HepG2 (cell line): ENCODE results near the gene HAUS5. TPM values are rescaled to one million over a fixed set of nuclear protein-coding genes. Genes with fewer than 3 reads are reported as not detected.

Experiments used
- ADNP ChIP-seq: sonication (generic); formaldehyde crosslinking; IDR thresholded peaks from 2 replicates; pipeline ENCODE4 v1.4.0; 2020; ENCODE audit warnings: missing genetic modification reagents
- CBFB ChIP-seq: sonication (generic); formaldehyde crosslinking; IDR thresholded peaks from 2 replicates; pipeline ENCODE4 v1.4.0; 2020; ENCODE audit warnings: missing genetic modification reagents
- CEBPB ChIP-seq: IDR thresholded peaks from 2 replicates; pipeline ENCODE4 v1.6.1; 2011; ENCODE audit warnings: low read depth, low read length, improper control_type of control experiment, borderline replicate concordance
- HES4 ChIP-seq: sonication (generic); formaldehyde crosslinking; IDR thresholded peaks from 2 replicates; pipeline ENCODE4 v1.9.0; 2021; ENCODE audit warnings: mild to moderate bottlenecking, missing genetic modification reagents, borderline replicate concordance
- HNRNPUL1 ChIP-seq: fragments of 200-400 bp; formaldehyde crosslinking; IDR thresholded peaks from 2 replicates; pipeline ENCODE4 v1.6.1; 2017; ENCODE audit warnings: low read depth, mild to moderate bottlenecking, low read length, moderate library complexity
- KLF11 ChIP-seq: IDR thresholded peaks from 2 replicates; pipeline ENCODE4 v1.6.1; 2016; ENCODE audit warnings: missing compliant biosample characterization
- NRL ChIP-seq: sonication (generic); formaldehyde crosslinking; IDR thresholded peaks from 2 replicates; pipeline ENCODE4 v1.5.0; 2020; ENCODE audit warnings: missing genetic modification reagents, mild to moderate bottlenecking, moderate library complexity, borderline replicate concordance
- RBFOX2 ChIP-seq: fragments of 200-400 bp; formaldehyde crosslinking; IDR thresholded peaks from 2 replicates; pipeline ENCODE4 v1.6.1; 2017; ENCODE audit warnings: low read depth, mild to moderate bottlenecking, low read length
- RFXANK ChIP-seq: IDR thresholded peaks from 2 replicates; pipeline ENCODE4 v1.6.1; 2016
- SUZ12 ChIP-seq: fragments of 150-350 bp; IDR thresholded peaks from 2 replicates; pipeline ENCODE4 v1.6.1; 2014; ENCODE audit warnings: low read depth, low read length
- XRCC5 ChIP-seq: fragments of 200-400 bp; formaldehyde crosslinking; optimal IDR thresholded peaks from 2 replicates; pipeline ENCODE3; 2017; ENCODE audit warnings: mild to moderate bottlenecking, low read length
- ZC3H4 ChIP-seq: sonication (generic); formaldehyde crosslinking; IDR thresholded peaks from 2 replicates; pipeline ENCODE4 v1.4.0; 2020; ENCODE audit warnings: missing genetic modification reagents, borderline replicate concordance
- ZNF24 ChIP-seq: fragments of 450-650 bp; IDR thresholded peaks from 2 replicates; pipeline ENCODE4 v1.6.1; 2017; ENCODE audit warnings: antibody characterized with exemption, mild to moderate bottlenecking
- ZNF556 ChIP-seq: sonication (generic); formaldehyde crosslinking; IDR thresholded peaks from 2 replicates; pipeline ENCODE4 v1.4.0; 2020; ENCODE audit warnings: mild to moderate bottlenecking, missing genetic modification reagents, borderline replicate concordance
- ZNF605 ChIP-seq: sonication (generic); formaldehyde crosslinking; IDR thresholded peaks from 2 replicates; pipeline ENCODE4 v1.8.0; 2022; ENCODE audit warnings: mild to moderate bottlenecking, missing genetic modification reagents
- ZNF768 ChIP-seq: sonication (generic); formaldehyde crosslinking; IDR thresholded peaks from 2 replicates; pipeline ENCODE4 v1.4.0; 2020; ENCODE audit warnings: missing genetic modification reagents
- polyA plus RNA-seq, 8 experiments: library from polyadenylated mRNA; depleted of rRNA in 3 of 8; stranded (reverse) in 7 of 8; unstranded in 1 of 8; fragments of >200 nt; fragmentation: Illumina TruSeq in 4 of 8; extraction: Trizol in 4 of 8; gene quantifications; 2 replicates each; pipeline versions ENCODE4 v1.2.1 to v1.2.3, GENCODE V29; 2011 to 2016; ENCODE audit warnings: low read depth in 4 of 8, missing spikeins in 1 of 8, mixed read lengths in 1 of 8; ENCODE audit not compliant: insufficient read depth in 1 of 8
- total RNA-seq, 5 experiments: library from RNA; depleted of rRNA; stranded (reverse); fragments of >200 nt; fragmentation: Illumina TruSeq; extraction: Trizol; gene quantifications; 2 replicates each; pipeline ENCODE4 v1.2.3, GENCODE V29; 2016; ENCODE audit warnings: low read depth in 1 of 5
- TF ChIP-seq, protein P1 (sequence below): sonication (generic); formaldehyde crosslinking; IDR thresholded peaks from 2 replicates; pipeline ENCODE4 v1.4.0; 2020; ENCODE audit warnings: missing genetic modification reagents, borderline replicate concordance
- TF ChIP-seq, protein P2 (sequence below): sonication (generic); formaldehyde crosslinking; IDR thresholded peaks from 2 replicates; pipeline ENCODE4 v1.4.0; 2020; ENCODE audit warnings: missing genetic modification reagents
- TF ChIP-seq, protein P3 (sequence below): sonication (generic); formaldehyde crosslinking; IDR thresholded peaks from 2 replicates; pipeline ENCODE4 v1.4.0; 2020; ENCODE audit warnings: mild to moderate bottlenecking, missing genetic modification reagents
- TF ChIP-seq, protein P4 (sequence below): sonication (generic); formaldehyde crosslinking; IDR thresholded peaks from 2 replicates; pipeline ENCODE4 v1.4.0; 2020; ENCODE audit warnings: mild to moderate bottlenecking, missing genetic modification reagents
- TF ChIP-seq, protein P5 (sequence below): IDR thresholded peaks from 2 replicates; pipeline ENCODE4 v1.6.1; 2012; ENCODE audit warnings: inconsistent platforms
- TF ChIP-seq, protein P6 (sequence below): sonication (generic); formaldehyde crosslinking; IDR thresholded peaks from 2 replicates; pipeline ENCODE4 v1.4.0; 2020; ENCODE audit warnings: missing genetic modification reagents, mild to moderate bottlenecking, borderline replicate concordance

HAUS5 gene
- total and polyA plus RNA-seq, 2 of the 13 experiments (the other 11 are each of a cell fraction or from before 2014, with no cell fraction given), result 10.3 to 17.7 TPM

DNA sequence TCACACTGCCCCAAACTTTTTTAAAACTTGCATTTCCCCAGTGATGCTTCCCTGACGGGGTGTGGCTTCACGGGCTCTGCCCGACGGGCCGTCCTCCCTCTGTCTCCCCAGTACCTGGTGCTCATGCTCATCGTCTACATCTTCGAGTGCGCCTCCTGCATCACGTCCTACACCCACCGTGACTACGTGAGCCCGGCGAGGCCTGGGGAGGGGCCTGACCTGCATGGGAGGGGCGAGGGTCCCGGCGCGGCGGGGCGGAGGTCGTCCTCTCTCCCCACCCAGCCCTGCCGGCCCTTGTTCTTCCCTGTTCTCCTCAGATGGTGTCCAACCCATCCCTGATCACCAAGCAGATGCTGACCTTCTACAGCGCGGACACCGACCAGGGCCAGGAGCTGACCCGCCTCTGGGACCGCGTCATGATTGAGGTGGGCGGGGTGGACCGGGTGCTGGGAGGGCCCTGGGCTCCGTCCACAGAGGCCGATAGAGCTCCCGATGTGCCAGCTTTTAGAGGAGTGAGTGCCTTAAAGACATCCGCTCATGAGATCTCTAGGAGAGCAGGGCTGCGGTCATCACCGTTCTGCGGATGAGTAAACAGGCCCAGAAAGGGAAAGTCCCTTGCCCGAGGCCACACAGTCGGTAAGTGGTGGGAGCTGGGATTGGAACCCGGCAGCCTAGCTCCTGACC is 60.7 kb downstream of the HAUS5 start (continued):
- peak; percentile 33; the same call in 1 of the 2 replicates for TF ChIP-seq ZNF556 (CRISPR knock-in tag)
- no peak for TF ChIP-seq RFXANK
- TF ChIP-seq CEBPB, result no peak
- TF ChIP-seq, protein P1, sequence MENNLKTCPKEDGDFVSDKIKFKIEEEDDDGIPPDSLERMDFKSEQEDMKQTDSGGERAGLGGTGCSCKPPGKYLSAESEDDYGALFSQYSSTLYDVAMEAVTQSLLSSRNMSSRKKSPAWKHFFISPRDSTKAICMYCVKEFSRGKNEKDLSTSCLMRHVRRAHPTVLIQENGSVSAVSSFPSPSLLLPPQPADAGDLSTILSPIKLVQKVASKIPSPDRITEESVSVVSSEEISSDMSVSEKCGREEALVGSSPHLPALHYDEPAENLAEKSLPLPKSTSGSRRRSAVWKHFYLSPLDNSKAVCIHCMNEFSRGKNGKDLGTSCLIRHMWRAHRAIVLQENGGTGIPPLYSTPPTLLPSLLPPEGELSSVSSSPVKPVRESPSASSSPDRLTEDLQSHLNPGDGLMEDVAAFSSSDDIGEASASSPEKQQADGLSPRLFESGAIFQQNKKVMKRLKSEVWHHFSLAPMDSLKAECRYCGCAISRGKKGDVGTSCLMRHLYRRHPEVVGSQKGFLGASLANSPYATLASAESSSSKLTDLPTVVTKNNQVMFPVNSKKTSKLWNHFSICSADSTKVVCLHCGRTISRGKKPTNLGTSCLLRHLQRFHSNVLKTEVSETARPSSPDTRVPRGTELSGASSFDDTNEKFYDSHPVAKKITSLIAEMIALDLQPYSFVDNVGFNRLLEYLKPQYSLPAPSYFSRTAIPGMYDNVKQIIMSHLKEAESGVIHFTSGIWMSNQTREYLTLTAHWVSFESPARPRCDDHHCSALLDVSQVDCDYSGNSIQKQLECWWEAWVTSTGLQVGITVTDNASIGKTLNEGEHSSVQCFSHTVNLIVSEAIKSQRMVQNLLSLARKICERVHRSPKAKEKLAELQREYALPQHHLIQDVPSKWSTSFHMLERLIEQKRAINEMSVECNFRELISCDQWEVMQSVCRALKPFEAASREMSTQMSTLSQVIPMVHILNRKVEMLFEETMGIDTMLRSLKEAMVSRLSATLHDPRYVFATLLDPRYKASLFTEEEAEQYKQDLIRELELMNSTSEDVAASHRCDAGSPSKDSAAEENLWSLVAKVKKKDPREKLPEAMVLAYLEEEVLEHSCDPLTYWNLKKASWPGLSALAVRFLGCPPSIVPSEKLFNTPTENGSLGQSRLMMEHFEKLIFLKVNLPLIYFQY (CRISPR knock-in tag), result no peak
- TF ChIP-seq, protein P2, sequence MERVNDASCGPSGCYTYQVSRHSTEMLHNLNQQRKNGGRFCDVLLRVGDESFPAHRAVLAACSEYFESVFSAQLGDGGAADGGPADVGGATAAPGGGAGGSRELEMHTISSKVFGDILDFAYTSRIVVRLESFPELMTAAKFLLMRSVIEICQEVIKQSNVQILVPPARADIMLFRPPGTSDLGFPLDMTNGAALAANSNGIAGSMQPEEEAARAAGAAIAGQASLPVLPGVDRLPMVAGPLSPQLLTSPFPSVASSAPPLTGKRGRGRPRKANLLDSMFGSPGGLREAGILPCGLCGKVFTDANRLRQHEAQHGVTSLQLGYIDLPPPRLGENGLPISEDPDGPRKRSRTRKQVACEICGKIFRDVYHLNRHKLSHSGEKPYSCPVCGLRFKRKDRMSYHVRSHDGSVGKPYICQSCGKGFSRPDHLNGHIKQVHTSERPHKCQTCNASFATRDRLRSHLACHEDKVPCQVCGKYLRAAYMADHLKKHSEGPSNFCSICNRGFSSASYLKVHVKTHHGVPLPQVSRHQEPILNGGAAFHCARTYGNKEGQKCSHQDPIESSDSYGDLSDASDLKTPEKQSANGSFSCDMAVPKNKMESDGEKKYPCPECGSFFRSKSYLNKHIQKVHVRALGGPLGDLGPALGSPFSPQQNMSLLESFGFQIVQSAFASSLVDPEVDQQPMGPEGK, result peak; percentile 50
- TF ChIP-seq HES4 (CRISPR knock-in tag), result no peak
- TF ChIP-seq ZC3H4, result no peak
- TF ChIP-seq NRL (CRISPR knock-in tag), result 0 out of 2 replicates have a peak, but pooled peaks have one; percentile 35
- TF ChIP-seq HNRNPUL1, result no peak
- no peak for TF ChIP-seq ZNF605 (CRISPR knock-in tag)
- TF ChIP-seq SUZ12, result no peak
- TF ChIP-seq RBFOX2, result no peak
- TF ChIP-seq, protein P3, sequence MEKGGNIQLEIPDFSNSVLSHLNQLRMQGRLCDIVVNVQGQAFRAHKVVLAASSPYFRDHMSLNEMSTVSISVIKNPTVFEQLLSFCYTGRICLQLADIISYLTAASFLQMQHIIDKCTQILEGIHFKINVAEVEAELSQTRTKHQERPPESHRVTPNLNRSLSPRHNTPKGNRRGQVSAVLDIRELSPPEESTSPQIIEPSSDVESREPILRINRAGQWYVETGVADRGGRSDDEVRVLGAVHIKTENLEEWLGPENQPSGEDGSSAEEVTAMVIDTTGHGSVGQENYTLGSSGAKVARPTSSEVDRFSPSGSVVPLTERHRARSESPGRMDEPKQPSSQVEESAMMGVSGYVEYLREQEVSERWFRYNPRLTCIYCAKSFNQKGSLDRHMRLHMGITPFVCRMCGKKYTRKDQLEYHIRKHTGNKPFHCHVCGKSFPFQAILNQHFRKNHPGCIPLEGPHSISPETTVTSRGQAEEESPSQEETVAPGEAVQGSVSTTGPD (CRISPR knock-in tag), result no peak
- TF ChIP-seq, protein P4, sequence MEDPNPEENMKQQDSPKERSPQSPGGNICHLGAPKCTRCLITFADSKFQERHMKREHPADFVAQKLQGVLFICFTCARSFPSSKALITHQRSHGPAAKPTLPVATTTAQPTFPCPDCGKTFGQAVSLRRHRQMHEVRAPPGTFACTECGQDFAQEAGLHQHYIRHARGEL, result no peak
- TF ChIP-seq, protein P5, sequence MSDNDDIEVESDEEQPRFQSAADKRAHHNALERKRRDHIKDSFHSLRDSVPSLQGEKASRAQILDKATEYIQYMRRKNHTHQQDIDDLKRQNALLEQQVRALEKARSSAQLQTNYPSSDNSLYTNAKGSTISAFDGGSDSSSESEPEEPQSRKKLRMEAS, result peak; percentile 48; the same call in 1 of the 2 replicates
- no peak for TF ChIP-seq ADNP
- TF ChIP-seq KLF11 (CRISPR knock-in tag), result no peak
- TF ChIP-seq XRCC5, result peak; percentile 38
- no peak for TF ChIP-seq ZNF24
- TF ChIP-seq, protein P6, sequence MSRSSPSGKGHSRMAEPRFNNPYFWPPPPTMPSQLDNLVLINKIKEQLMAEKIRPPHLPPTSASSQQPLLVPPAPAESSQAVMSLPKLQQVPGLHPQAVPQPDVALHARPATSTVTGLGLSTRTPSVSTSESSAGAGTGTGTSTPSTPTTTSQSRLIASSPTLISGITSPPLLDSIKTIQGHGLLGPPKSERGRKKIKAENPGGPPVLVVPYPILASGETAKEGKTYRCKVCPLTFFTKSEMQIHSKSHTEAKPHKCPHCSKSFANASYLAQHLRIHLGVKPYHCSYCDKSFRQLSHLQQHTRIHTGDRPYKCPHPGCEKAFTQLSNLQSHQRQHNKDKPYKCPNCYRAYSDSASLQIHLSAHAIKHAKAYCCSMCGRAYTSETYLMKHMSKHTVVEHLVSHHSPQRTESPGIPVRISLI (CRISPR knock-in tag), result no peak
- peak; percentile 93 for TF ChIP-seq ZNF768 (CRISPR knock-in tag)
- no peak for TF ChIP-seq CBFB (CRISPR knock-in tag)
